ENCODE results near the gene KRTAP10-6.
"Not testable (repeated sequence)": the region's sequence is repeated elsewhere in the genome, so short reads cannot be mapped to it uniquely, and the experiment has no call there.

DNA sequence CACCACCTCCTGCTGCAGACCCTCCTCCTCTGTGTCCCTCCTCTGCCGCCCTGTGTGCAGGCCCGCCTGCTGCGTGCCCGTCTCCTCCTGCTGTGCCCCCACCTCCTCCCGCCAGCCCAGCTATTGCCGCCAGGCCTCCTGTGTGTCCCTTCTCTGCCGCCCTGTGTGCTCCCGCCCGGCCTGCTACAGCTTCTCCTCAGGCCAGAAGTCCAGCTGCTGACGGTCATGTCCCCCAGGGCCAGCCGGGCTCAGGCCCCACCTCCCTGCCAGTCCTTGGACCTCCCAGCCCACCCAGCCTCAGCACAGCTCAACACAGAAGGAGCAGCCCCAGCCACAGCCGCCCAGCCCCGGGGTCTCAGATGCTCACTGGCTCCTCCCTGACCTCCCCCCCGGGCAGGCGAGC, 35.5 kb upstream of the KRTAP10-6 start:
- TF ChIP-seq, protein P1, sequence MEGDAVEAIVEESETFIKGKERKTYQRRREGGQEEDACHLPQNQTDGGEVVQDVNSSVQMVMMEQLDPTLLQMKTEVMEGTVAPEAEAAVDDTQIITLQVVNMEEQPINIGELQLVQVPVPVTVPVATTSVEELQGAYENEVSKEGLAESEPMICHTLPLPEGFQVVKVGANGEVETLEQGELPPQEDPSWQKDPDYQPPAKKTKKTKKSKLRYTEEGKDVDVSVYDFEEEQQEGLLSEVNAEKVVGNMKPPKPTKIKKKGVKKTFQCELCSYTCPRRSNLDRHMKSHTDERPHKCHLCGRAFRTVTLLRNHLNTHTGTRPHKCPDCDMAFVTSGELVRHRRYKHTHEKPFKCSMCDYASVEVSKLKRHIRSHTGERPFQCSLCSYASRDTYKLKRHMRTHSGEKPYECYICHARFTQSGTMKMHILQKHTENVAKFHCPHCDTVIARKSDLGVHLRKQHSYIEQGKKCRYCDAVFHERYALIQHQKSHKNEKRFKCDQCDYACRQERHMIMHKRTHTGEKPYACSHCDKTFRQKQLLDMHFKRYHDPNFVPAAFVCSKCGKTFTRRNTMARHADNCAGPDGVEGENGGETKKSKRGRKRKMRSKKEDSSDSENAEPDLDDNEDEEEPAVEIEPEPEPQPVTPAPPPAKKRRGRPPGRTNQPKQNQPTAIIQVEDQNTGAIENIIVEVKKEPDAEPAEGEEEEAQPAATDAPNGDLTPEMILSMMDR (conservative IDR thresholded peaks at IDR 0.05; ENCODE audit: low read depth, low read length): not testable (repeated sequence)
- not testable (repeated sequence) for TF ChIP-seq EZH2 (IDR thresholded peaks at IDR 0.05; ENCODE audit: low read length, unreplicated experiment); EZH2phosphoT487 (IDR thresholded peaks at IDR 0.05; ENCODE audit: borderline replicate concordance, low read length)

Data from PC-3 (cell line).